CD4-positive, alpha-beta T cell treated with Interferon alpha-2 for 1 hour (primary cell): ENCODE data around the gene BUD31.
A peak's percentile ranks its signal among the peaks of the same experiment; 100 is the strongest.

Experiments used
- DNase-seq, 2 donors: peaks; one replicate each; pipeline ENCODE4 v3.0.0-alpha.2; 2020 to 2022

BUD31 gene

GRCh38 chr7:99438573-99439480, 30.1 kb downstream of the BUD31 start, which contains the start of the genes CPSF4 and PTCD1:
Gene CPSF4, plus strand, starts transcription at chr7:99438943. Its CDS starts 140 bp downstream, at chr7:99439083.
Gene PTCD1, minus strand, starts transcription at chr7:99438798. Its CDS starts 3,556 bp downstream, at chr7:99435242.
- peak; percentile 92 to 93 for DNase-seq

DNA sequence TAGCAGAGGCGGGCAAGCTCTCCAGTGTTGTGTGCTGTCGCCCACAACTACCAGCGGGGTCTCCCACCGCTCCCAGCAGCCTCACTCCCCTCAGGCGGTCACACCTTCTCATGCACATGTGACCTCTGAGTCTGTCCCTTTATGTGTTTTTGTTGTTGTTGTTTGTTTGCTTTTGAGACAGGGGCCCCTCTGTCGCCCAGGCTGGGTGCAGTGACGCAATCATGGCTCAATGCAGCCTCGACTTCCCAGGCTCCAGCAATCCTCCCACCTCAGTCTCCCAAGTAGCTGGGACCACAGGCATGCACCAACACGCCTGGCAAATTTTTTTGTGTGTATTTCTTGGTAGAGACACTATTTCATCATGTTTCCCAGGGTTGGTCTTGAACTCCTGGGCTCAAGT, 31.4 kb downstream of the BUD31 start:
- no peak for DNase-seq

- DNase-seq = no peak
Measured at GRCh38 chr7:99446096-99446495, 37.3 kb downstream of the BUD31 start.

GRCh38 chr7:99447943-99448342, 39.2 kb downstream of the BUD31 start:
- peak in 1 of 2 donors; percentile 23 for DNase-seq

- DNase-seq = no peak
Measured at GRCh38 chr7:99448855-99449254, 40.1 kb downstream of the BUD31 start.

DNA sequence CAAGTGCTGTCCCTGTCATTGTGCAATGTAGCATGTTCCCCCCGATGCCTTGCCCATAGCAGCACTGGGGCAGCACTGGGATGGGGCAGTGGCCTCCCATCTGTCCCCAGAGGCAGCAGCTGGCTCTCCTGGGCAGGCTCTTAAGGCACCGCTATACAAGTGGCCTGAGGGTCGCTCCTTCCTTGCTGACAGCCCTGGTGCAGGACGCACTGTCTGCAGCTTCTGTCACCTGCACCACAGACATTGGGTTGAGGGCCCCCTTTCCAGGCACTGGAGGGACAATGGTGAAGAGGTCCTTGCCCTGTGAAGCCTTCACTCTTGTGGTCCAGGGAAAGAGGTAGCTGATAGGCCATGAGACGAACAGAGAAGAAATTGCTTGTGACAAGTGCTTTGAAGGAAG, 40.6 kb downstream of the BUD31 start:
- no peak for DNase-seq

GRCh38 chr7:99451936-99452335, 43.2 kb downstream of the BUD31 start:
- DNase-seq = no peak

DNA sequence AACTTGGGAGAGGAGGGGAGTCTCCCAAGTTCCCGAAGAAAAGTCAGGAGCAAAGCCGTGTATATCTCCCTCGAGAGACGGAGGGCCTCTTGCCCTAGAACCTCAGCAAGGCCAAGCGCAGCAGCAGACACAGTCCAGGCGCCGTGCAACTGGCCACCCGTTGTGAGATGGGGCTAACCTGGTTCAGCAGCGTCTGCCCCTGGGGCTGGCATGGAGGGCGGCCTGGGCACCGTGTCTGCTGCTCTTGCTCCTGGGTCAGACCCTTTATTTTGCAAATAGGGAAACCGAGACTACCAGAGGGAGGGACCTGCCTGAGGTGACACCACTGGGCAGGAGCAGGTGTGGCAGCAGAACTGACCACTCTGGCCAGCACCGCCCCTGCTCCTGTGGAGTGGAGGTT, 43.8 kb downstream of the BUD31 start:
- DNase-seq = no peak

GRCh38 chr7:99453105-99453504, 44.3 kb downstream of the BUD31 start:
- DNase-seq = no peak

DNA sequence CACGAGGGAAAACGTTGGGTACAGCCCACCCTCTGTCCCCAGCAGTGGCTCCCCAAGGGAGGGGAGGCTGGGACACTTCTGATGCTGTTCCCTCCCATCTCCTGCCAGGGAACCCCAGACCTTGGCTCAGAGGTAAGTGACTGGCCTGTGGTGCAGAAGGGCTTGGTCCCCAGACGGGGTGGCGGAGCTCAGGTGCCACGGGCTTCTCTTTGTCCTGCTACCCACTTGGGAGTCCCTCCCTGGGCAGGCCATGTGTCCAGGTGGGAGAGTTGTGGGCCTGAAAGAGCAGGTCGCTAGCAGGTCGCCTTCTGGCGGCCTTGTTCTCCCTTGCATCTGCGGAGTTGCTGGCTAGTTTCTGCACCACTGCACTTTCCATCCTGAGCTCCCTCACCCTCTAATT, 47.1 kb downstream of the BUD31 start:
- no peak for DNase-seq

DNA sequence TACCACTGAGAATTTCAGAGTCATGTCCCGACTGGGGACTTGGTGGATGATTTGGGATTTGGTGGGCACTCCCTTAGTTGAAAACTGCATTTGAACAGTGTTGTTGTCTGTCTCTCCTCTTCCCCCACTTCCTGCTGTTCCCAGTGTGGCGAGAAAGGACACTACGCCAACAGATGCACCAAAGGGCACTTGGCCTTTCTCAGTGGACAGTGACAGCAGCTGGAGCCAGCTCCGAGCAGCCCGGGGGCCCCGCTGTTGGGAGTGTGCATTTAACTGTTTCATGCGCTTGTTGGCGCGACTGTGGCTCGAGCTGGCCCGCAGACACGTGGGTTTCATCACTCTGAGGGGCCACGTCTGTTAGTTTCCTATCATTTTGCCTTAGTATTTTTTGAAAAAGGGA, 47.5 kb downstream of the BUD31 start:
- no peak for DNase-seq

GRCh38 chr7:99457050-99457649, 48.4 kb downstream of the BUD31 start:
- no peak for DNase-seq

DNA sequence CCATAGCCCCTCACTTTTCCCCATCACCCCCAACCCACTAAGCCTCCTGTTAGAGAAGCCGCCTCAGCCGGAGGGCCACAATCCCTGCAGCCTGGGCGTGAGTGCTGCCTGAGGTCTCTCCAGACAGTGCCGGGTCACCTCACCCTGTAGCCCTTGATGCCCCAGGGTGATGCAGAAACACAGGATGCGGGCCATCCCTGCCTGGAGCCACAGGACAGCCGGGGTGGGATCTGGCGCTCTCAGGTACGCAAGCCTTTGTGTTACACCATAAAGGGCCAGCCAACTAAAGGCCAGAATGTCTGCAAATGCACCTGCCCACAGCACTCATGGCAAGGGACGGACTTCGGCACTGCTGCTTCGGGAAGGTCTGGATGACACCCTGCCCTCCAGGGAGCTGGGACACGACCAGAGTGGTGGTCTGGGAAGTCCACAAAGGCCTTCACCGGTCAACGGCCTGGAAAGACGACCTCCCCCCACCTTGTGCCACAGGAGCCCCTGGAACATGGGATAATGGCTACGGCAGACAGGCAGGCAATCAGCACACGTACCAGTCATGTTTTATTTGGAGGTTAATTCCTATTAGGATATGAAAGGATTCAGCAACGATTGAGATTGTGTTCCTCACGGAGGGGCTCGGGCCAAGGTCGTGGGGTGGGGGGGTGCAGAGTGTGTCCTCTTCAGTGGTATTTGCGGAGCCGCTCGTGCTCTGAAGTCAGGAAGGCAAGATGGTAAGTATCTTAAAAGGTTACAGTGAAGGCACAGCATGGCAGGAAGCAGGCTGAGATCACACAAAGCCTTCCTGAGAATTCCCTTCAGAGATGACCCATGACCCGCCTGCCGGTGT, 49.1 kb downstream of the BUD31 start:
- no peak for DNase-seq

DNA sequence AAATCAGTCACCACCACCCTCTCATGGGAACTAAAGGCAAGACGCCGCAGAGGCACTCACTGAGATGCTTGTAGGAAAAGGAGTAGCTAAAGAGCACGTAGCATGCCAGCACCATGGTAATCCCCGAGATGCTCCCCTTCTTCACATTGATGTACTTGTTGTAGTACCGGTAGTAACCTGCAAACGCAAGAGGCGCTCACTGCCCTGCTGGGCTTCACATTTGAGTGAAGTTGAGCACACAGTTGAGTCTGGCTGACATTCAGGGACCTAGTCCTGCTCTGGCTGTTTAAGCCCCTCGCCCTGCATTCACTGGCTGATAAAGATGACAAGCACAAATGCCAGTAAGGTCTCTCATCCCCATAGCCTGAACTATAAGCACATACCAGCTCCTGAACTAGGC, 50.3 kb downstream of the BUD31 start:
- peak in 1 of 2 donors; percentile 39 for DNase-seq

DNA sequence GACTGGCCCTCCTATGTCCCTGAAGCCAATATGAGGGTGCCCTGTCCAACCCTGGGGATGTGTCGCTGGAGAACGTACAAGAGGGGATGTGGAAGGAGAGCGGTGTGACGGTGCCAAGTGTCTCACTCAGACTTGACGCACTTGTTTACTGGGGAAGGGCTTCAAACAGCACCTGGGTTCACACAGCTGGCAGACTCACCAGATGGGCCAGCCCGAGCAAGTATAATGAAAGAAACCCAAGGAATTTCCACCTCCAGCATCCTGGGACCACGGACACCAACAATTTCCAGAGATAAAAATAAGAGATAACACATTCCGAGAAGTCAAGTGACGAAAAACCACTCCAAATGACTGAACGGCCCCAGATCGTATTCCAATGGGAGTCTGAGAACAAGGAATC, 51.9 kb downstream of the BUD31 start:
- no peak for DNase-seq

- DNase-seq = no peak
Measured at GRCh38 chr7:99461221-99461620, 52.5 kb downstream of the BUD31 start.

DNA sequence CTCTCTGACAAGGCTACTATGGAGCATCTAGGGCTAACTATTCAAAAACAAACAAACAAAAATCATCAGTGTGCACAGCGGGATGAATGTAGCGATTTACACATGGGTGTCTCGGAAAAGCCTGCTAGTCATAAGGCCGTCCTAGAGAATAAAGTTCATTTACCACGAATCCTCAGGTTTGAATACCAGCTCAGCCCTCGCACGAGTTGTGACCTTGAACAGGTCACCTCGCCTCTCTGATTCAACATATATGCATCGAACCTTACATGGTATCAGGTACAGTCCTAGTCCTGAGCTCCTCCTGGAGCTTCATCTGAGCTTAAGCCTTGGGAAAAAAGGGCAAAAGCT, 56.6 kb downstream of the BUD31 start:
- DNase-seq = no peak

- DNase-seq = no peak
Measured at GRCh38 chr7:99468336-99468918, 59.7 kb downstream of the BUD31 start.
